ENCODE measurements around the gene AMER3.

Gene AMER3

GRCh38 chr2:130765464-130765863 lies 10.1 kb downstream of the AMER3 start:
- no peak overlapping the region for H3K27ac ChIP-seq (ENCODE audit: low read depth, low read length)

GRCh38 chr2:130766037-130766436 lies 10.7 kb downstream of the AMER3 start:
- Histone ChIP-seq H3K27ac (ENCODE audit: low read depth, low read length) (no peak overlapping the region), H3K4me1 (ENCODE audit: insufficient read depth, low read length) (no peaks in the 10 kb centered on the region), H3K4me3 (ENCODE audit: low read depth in 1 of 2, low read length in 2 of 2) (no peak overlapping the region), H3K36me3 (ENCODE audit: insufficient read depth, low read length) (no peaks in the 10 kb centered on the region), H3K9ac (ENCODE audit: low read length) (no peak overlapping the region), H3K27me3 (ENCODE audit: control insufficient read depth in 1 of 2, insufficient read depth in 2 of 2, low read length in 2 of 2) (peaks cover 0 to 5% of the 10 kb centered on the region in 2 donors), H3K9me3 (ENCODE audit: low read length) (no peaks in the 10 kb centered on the region)

More at GRCh38 chr2:130765464-130765863, 10.1 kb downstream of the AMER3 start:
- Histone ChIP-seq H3K9me3 (ENCODE audit: low read length) (no peaks in the 10 kb centered on the region), H3K4me1 (ENCODE audit: insufficient read depth, low read length) (no peaks in the 10 kb centered on the region), H3K27me3 (ENCODE audit: control insufficient read depth in 1 of 2, insufficient read depth in 2 of 2, low read length in 2 of 2) (peaks cover 0 to 5% of the 10 kb centered on the region in 2 donors), H3K36me3 (ENCODE audit: insufficient read depth, low read length) (no peaks in the 10 kb centered on the region), H3K4me3 (ENCODE audit: low read depth in 1 of 2, low read length in 2 of 2) (no peak overlapping the region), H3K9ac (ENCODE audit: low read length) (no peak overlapping the region)

- Histone ChIP-seq H3K4me1 (ENCODE audit: insufficient read depth, low read length) (no peaks in the 10 kb centered on the region), H3K36me3 (ENCODE audit: insufficient read depth, low read length) (no peaks in the 10 kb centered on the region), H3K9ac (ENCODE audit: low read length) (no peak overlapping the region), H3K27me3 (ENCODE audit: control insufficient read depth in 1 of 2, insufficient read depth in 2 of 2, low read length in 2 of 2) (peaks cover 0 to 4% of the 10 kb centered on the region in 2 donors), H3K27ac (ENCODE audit: low read depth, low read length) (no peak overlapping the region), H3K4me3 (ENCODE audit: low read depth in 1 of 2, low read length in 2 of 2) (no peak overlapping the region), H3K9me3 (ENCODE audit: low read length) (no peaks in the 10 kb centered on the region)
Measured at GRCh38 chr2:130766711-130767407, 11.5 kb downstream of the AMER3 start.

GRCh38 chr2:130767408-130767775 lies 12.1 kb downstream of the AMER3 start:
- Histone ChIP-seq H3K9ac (ENCODE audit: low read length) (no peak overlapping the region), H3K27ac (ENCODE audit: low read depth, low read length) (no peak overlapping the region), H3K36me3 (ENCODE audit: insufficient read depth, low read length) (no peaks in the 10 kb centered on the region), H3K27me3 (ENCODE audit: control insufficient read depth in 1 of 2, insufficient read depth in 2 of 2, low read length in 2 of 2) (no peaks in the 10 kb centered on the region), H3K4me3 (ENCODE audit: low read depth in 1 of 2, low read length in 2 of 2) (no peak overlapping the region), H3K9me3 (ENCODE audit: low read length) (no peaks in the 10 kb centered on the region), H3K4me1 (ENCODE audit: insufficient read depth, low read length) (no peaks in the 10 kb centered on the region)

DNA sequence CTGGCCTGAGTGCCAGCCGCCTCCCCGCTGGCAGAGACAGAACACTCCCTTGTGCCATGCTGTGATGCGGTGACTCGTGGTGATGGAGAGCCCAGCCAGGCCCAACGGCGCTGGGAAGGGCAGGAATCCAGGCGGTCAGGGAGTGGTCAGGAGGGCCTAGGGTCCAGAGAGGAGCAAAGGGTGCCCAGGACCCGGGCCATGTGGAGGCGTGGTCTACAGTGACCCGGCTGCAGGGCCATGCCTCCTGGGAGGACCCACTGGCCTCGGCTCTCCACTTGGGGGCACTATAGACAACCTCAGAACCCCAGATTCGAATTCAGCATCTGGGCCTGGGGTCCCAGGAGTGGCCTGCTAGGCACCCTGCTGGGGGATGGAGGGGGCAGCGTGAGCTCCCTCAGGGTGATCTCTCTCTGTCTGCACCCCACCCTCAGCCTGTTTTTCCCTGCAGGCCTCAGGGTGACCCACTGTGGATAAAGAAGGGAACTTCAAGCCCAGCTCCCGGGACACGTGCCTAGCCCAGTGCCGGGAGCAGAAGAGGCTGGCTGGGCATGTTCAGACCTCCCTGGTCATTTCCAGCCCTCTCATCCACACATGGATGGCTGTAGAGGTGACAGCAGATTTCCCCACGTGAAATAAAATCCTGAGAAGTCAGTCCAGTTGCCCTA lies 13.0 kb downstream of the AMER3 start:
- Histone ChIP-seq H3K36me3 (ENCODE audit: insufficient read depth, low read length) (no peaks in the 10 kb centered on the region), H3K9me3 (ENCODE audit: low read length) (peaks cover 5% of the 10 kb centered on the region), H3K4me3 (ENCODE audit: low read depth in 1 of 2, low read length in 2 of 2) (no peak overlapping the region), H3K27me3 (ENCODE audit: control insufficient read depth in 1 of 2, insufficient read depth in 2 of 2, low read length in 2 of 2) (no peaks in the 10 kb centered on the region), H3K9ac (ENCODE audit: low read length) (no peak overlapping the region), H3K4me1 (ENCODE audit: insufficient read depth, low read length) (no peaks in the 10 kb centered on the region), H3K27ac (ENCODE audit: low read depth, low read length) (no peak overlapping the region)

- Histone ChIP-seq H3K9ac (ENCODE audit: low read length) (no peak overlapping the region), H3K27ac (ENCODE audit: low read depth, low read length) (no peak overlapping the region), H3K27me3 (ENCODE audit: control insufficient read depth in 1 of 2, insufficient read depth in 2 of 2, low read length in 2 of 2) (no peaks in the 10 kb centered on the region), H3K9me3 (ENCODE audit: low read length) (peaks cover 5% of the 10 kb centered on the region), H3K36me3 (ENCODE audit: insufficient read depth, low read length) (no peaks in the 10 kb centered on the region), H3K4me1 (ENCODE audit: insufficient read depth, low read length) (no peaks in the 10 kb centered on the region), H3K4me3 (ENCODE audit: low read depth in 1 of 2, low read length in 2 of 2) (no peak overlapping the region)
Measured at GRCh38 chr2:130769343-130769907, 14.1 kb downstream of the AMER3 start.

GRCh38 chr2:130776550-130776949 lies 21.2 kb downstream of the AMER3 start:
- H3K27me3 ChIP-seq (ENCODE audit: control insufficient read depth in 1 of 2, insufficient read depth in 2 of 2, low read length in 2 of 2): no peaks in the 10 kb centered on the region
- H3K36me3 ChIP-seq (ENCODE audit: insufficient read depth, low read length): no peaks in the 10 kb centered on the region
- no peak overlapping the region for H3K27ac ChIP-seq (ENCODE audit: low read depth, low read length)
- no peak overlapping the region for H3K9ac ChIP-seq (ENCODE audit: low read length)
- H3K9me3 ChIP-seq (ENCODE audit: low read length): peaks cover 5% of the 10 kb centered on the region
- no peak overlapping the region for H3K4me3 ChIP-seq (ENCODE audit: low read depth in 1 of 2, low read length in 2 of 2)
- no peaks in the 10 kb centered on the region for H3K4me1 ChIP-seq (ENCODE audit: insufficient read depth, low read length)

GRCh38 chr2:130778781-130779180 lies 23.4 kb downstream of the AMER3 start:
- H3K9ac ChIP-seq (ENCODE audit: low read length): no peak overlapping the region
- no peak overlapping the region for H3K4me3 ChIP-seq (ENCODE audit: low read depth in 1 of 2, low read length in 2 of 2)
- no peaks in the 10 kb centered on the region for H3K4me1 ChIP-seq (ENCODE audit: insufficient read depth, low read length)
- H3K27ac ChIP-seq (ENCODE audit: low read depth, low read length): no peak overlapping the region
- no peaks in the 10 kb centered on the region for H3K36me3 ChIP-seq (ENCODE audit: insufficient read depth, low read length)
- no peaks in the 10 kb centered on the region for H3K9me3 ChIP-seq (ENCODE audit: low read length)
- H3K27me3 ChIP-seq (ENCODE audit: control insufficient read depth in 1 of 2, insufficient read depth in 2 of 2, low read length in 2 of 2): no peaks in the 10 kb centered on the region

DNA sequence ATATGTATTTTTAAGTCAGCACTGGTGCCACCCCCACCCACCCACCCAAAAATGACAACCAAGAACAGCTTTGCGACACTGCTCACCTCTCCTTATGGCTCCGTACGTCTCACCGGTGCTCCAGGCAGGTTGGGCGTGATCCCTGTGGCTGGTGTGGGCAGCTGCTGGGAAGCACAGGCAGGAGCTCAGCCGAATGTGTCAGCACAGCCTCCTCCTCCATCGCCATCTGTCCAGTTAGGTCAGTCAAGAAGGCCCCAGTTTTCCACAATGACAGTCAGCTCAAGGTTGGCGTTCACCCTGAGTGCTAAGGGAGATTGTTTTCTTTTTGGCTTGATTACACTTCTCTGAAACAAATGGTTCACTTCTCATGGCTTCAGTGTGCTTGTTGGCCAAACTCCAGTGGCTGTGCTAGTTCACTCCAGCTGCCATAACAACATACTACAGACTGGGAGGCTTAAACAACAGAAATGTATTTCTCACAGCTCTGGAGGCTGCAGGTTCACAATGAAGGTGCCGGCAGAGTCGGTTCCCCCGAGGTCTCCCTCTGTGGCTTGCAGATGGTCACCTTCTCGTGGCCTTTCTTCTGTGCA lies 30.2 kb downstream of the AMER3 start:
- no peaks in the 10 kb centered on the region for H3K9me3 ChIP-seq (ENCODE audit: low read length)
- no peak overlapping the region for H3K4me3 ChIP-seq (ENCODE audit: low read depth in 1 of 2, low read length in 2 of 2)
- H3K27ac ChIP-seq (ENCODE audit: low read depth, low read length): no peak overlapping the region
- no peak overlapping the region for H3K9ac ChIP-seq (ENCODE audit: low read length)
- H3K4me1 ChIP-seq (ENCODE audit: insufficient read depth, low read length): no peaks in the 10 kb centered on the region
- no peaks in the 10 kb centered on the region for H3K36me3 ChIP-seq (ENCODE audit: insufficient read depth, low read length)
- H3K27me3 ChIP-seq (ENCODE audit: control insufficient read depth in 1 of 2, insufficient read depth in 2 of 2, low read length in 2 of 2): no peaks in the 10 kb centered on the region

DNA sequence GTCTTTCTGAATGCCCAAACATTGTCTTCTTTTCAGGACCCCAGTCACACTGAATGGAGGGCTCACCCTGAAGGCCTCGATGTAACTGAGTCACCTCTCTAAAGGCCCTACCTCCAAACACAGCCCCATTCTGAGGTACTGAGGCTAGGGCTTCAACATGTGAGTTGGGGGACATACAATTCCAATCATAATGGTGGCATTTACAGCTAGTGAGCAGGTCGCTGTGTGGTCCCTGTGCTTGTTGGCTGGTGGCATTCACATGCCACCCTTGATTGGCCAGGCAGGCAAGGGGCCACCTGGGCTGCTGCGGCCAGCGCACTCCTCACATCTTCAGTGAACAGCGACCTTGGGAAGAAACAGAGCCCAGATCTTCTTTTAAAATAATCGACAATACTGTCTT lies 30.7 kb downstream of the AMER3 start:
- no peak overlapping the region for H3K4me3 ChIP-seq (ENCODE audit: low read depth in 1 of 2, low read length in 2 of 2)
- no peaks in the 10 kb centered on the region for H3K27me3 ChIP-seq (ENCODE audit: control insufficient read depth in 1 of 2, insufficient read depth in 2 of 2, low read length in 2 of 2)
- H3K4me1 ChIP-seq (ENCODE audit: insufficient read depth, low read length): no peaks in the 10 kb centered on the region
- H3K27ac ChIP-seq (ENCODE audit: low read depth, low read length): no peak overlapping the region
- no peaks in the 10 kb centered on the region for H3K36me3 ChIP-seq (ENCODE audit: insufficient read depth, low read length)
- no peak overlapping the region for H3K9ac ChIP-seq (ENCODE audit: low read length)
- no peaks in the 10 kb centered on the region for H3K9me3 ChIP-seq (ENCODE audit: low read length)

DNA sequence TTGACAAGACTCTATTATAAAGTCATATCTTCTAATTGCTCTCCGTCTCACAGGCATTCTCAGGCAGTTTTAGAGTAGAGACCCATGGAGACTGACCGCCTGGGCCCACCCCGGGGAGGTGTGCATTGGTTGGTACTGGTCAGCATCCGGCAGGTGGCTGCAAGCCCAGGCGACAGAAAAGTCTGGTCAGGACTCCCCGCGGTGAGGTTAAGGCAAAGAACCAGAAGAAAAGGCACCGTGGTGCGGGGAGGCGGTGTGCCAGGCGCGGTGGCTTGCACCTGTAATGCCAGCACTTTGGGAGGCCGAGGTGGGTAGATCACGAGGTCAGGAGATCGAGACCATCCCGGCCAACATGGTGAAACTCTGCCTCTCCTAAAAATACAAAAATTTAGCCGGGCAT lies 32.5 kb downstream of the AMER3 start:
- Histone ChIP-seq H3K9me3 (ENCODE audit: low read length) (no peaks in the 10 kb centered on the region), H3K27ac (ENCODE audit: low read depth, low read length) (no peak overlapping the region), H3K4me3 (ENCODE audit: low read depth in 1 of 2, low read length in 2 of 2) (no peak overlapping the region), H3K4me1 (ENCODE audit: insufficient read depth, low read length) (no peaks in the 10 kb centered on the region), H3K9ac (ENCODE audit: low read length) (no peak overlapping the region), H3K36me3 (ENCODE audit: insufficient read depth, low read length) (no peaks in the 10 kb centered on the region), H3K27me3 (ENCODE audit: control insufficient read depth in 1 of 2, insufficient read depth in 2 of 2, low read length in 2 of 2) (no peaks in the 10 kb centered on the region)
